HepG2 (cell line): ENCODE results near the gene S100A5. TPM values are rescaled to one million over a fixed set of nuclear protein-coding genes. Genes with fewer than 3 reads are reported as not detected.
A peak's percentile ranks its signal among the peaks of the same experiment; 100 is the strongest.

Experiments used
- EEA1 ChIP-seq: sonication (generic); formaldehyde crosslinking; IDR thresholded peaks from 2 replicates; pipeline ENCODE4 v1.5.1; 2020; ENCODE audit warnings: mild to moderate bottlenecking, missing genetic modification reagents, borderline replicate concordance
- GPN1 ChIP-seq: sonication (generic); formaldehyde crosslinking; IDR thresholded peaks from 2 replicates; pipeline ENCODE4 v1.5.1; 2020; ENCODE audit warnings: missing genetic modification reagents, borderline replicate concordance
- HMGXB4 ChIP-seq, 2 experiments: sonication (generic) in 1 of 2; formaldehyde crosslinking in 1 of 2; IDR thresholded peaks; 2 replicates each; pipeline versions ENCODE4 v1.4.0 to v1.6.1; 2018 to 2020; ENCODE audit warnings: missing genetic modification reagents in 2 of 2, borderline replicate concordance in 1 of 2, low read depth in 1 of 2, mild to moderate bottlenecking in 1 of 2, missing biosample characterization in 1 of 2
- HNRNPL ChIP-seq: fragments of 200-400 bp; formaldehyde crosslinking; IDR thresholded peaks from 2 replicates; pipeline ENCODE4 v1.6.1; 2017; ENCODE audit warnings: mild to moderate bottlenecking, low read depth, low read length
- IRF2 ChIP-seq: IDR thresholded peaks from 2 replicates; pipeline ENCODE4 v1.6.1; 2018; ENCODE audit warnings: missing genetic modification reagents, missing compliant biosample characterization
- MBD4 ChIP-seq: IDR thresholded peaks from 2 replicates; pipeline ENCODE4 v1.6.1; 2012; ENCODE audit warnings: low read length, inconsistent platforms, borderline replicate concordance
- MXD1 ChIP-seq: sonication (generic); formaldehyde crosslinking; IDR thresholded peaks from 2 replicates; pipeline ENCODE4 v1.4.0; 2020; ENCODE audit warnings: mild to moderate bottlenecking, missing genetic modification reagents
- TBX2 ChIP-seq: sonication (generic); formaldehyde crosslinking; IDR thresholded peaks from 2 replicates; pipeline ENCODE4 v1.5.0; 2020; ENCODE audit warnings: missing genetic modification reagents, mild to moderate bottlenecking, borderline replicate concordance
- YY1 ChIP-seq: IDR thresholded peaks from 2 replicates; pipeline ENCODE4 v1.6.1; 2011; ENCODE audit warnings: low read length, low read depth, moderate library complexity, mild to moderate bottlenecking; ENCODE audit not compliant: insufficient read depth, insufficient replicate concordance
- ZBTB25 ChIP-seq: IDR thresholded peaks from 2 replicates; pipeline ENCODE4 v1.6.1; 2018; ENCODE audit warnings: missing genetic modification reagents
- ZBTB44 ChIP-seq: sonication (generic); formaldehyde crosslinking; IDR thresholded peaks from 2 replicates; pipeline ENCODE4 v1.4.0; 2020; ENCODE audit warnings: missing genetic modification reagents
- ZHX1 ChIP-seq: sonication (generic); formaldehyde crosslinking; IDR thresholded peaks from 2 replicates; pipeline ENCODE4 v1.8.1; 2022; ENCODE audit warnings: low read depth, mild to moderate bottlenecking, missing genetic modification reagents
- ZMAT5 ChIP-seq: sonication (generic); formaldehyde crosslinking; IDR thresholded peaks from 2 replicates; pipeline ENCODE4 v1.5.0; 2020; ENCODE audit warnings: mild to moderate bottlenecking, low read depth, missing genetic modification reagents, borderline replicate concordance
- ZNF704 ChIP-seq: sonication (generic); formaldehyde crosslinking; IDR thresholded peaks from 2 replicates; pipeline ENCODE4 v1.8.1; 2023; ENCODE audit warnings: mild to moderate bottlenecking, inconsistent platforms, moderate library complexity, missing genetic modification reagents, borderline replicate concordance
- ZNF878 ChIP-seq: sonication (generic); formaldehyde crosslinking; IDR thresholded peaks from 2 replicates; pipeline ENCODE4 v1.8.1; 2023; ENCODE audit warnings: mild to moderate bottlenecking, missing genetic modification reagents, moderate library complexity
- polyA plus RNA-seq, 8 experiments: library from polyadenylated mRNA; depleted of rRNA in 3 of 8; stranded (reverse) in 7 of 8; unstranded in 1 of 8; fragments of >200 nt; fragmentation: Illumina TruSeq in 4 of 8; extraction: Trizol in 4 of 8; gene quantifications; 2 replicates each; pipeline versions ENCODE4 v1.2.1 to v1.2.3, GENCODE V29; 2011 to 2016; ENCODE audit warnings: low read depth in 4 of 8, missing spikeins in 1 of 8, mixed read lengths in 1 of 8; ENCODE audit not compliant: insufficient read depth in 1 of 8
- total RNA-seq, 5 experiments: library from RNA; depleted of rRNA; stranded (reverse); fragments of >200 nt; fragmentation: Illumina TruSeq; extraction: Trizol; gene quantifications; 2 replicates each; pipeline ENCODE4 v1.2.3, GENCODE V29; 2016; ENCODE audit warnings: low read depth in 1 of 5

S100A5 gene
- total and polyA plus RNA-seq, 2 of the 13 experiments (the other 11 are each of a cell fraction or from before 2014, with no cell fraction given) = not detected

GRCh38 chr1:153568367-153569099 lies 27.8 kb upstream of the S100A5 start (continued):
- TF ChIP-seq ZBTB25 (CRISPR knock-in tag) = 0 out of 2 replicates have a peak, but pooled peaks have one; percentile 43
- TF ChIP-seq ZBTB44 (CRISPR knock-in tag) = no peak
- TF ChIP-seq EEA1 (CRISPR knock-in tag) = no peak
- TF ChIP-seq IRF2 (CRISPR knock-in tag) = peak; percentile 67; the same call in 1 of the 2 replicates
- TF ChIP-seq ZHX1 = no peak
- TF ChIP-seq MXD1 (CRISPR knock-in tag) = 0 out of 2 replicates have a peak, but pooled peaks have one; percentile 59
- TF ChIP-seq HNRNPL = 0 out of 2 replicates have a peak, but pooled peaks have one; percentile 62
- no peak for TF ChIP-seq ZMAT5 (CRISPR knock-in tag)
- TF ChIP-seq ZNF704 (CRISPR knock-in tag) = no peak
- TF ChIP-seq GPN1 (CRISPR knock-in tag) = no peak
- TF ChIP-seq HMGXB4 (CRISPR knock-in tag; IDR thresholded peaks at IDR 0.05; ENCODE audit: borderline replicate concordance in 1 of 2, low read depth in 1 of 2) = peak in 1 of 2 experiments; percentile 73
- no peak for TF ChIP-seq MBD4
- TF ChIP-seq YY1 = peak; percentile 56
- no peak for TF ChIP-seq ZNF878 (CRISPR knock-in tag)
- TF ChIP-seq TBX2 (CRISPR knock-in tag) = no peak
